ENCODE results near the gene ABCC4.

Gene ABCC4, protein sequence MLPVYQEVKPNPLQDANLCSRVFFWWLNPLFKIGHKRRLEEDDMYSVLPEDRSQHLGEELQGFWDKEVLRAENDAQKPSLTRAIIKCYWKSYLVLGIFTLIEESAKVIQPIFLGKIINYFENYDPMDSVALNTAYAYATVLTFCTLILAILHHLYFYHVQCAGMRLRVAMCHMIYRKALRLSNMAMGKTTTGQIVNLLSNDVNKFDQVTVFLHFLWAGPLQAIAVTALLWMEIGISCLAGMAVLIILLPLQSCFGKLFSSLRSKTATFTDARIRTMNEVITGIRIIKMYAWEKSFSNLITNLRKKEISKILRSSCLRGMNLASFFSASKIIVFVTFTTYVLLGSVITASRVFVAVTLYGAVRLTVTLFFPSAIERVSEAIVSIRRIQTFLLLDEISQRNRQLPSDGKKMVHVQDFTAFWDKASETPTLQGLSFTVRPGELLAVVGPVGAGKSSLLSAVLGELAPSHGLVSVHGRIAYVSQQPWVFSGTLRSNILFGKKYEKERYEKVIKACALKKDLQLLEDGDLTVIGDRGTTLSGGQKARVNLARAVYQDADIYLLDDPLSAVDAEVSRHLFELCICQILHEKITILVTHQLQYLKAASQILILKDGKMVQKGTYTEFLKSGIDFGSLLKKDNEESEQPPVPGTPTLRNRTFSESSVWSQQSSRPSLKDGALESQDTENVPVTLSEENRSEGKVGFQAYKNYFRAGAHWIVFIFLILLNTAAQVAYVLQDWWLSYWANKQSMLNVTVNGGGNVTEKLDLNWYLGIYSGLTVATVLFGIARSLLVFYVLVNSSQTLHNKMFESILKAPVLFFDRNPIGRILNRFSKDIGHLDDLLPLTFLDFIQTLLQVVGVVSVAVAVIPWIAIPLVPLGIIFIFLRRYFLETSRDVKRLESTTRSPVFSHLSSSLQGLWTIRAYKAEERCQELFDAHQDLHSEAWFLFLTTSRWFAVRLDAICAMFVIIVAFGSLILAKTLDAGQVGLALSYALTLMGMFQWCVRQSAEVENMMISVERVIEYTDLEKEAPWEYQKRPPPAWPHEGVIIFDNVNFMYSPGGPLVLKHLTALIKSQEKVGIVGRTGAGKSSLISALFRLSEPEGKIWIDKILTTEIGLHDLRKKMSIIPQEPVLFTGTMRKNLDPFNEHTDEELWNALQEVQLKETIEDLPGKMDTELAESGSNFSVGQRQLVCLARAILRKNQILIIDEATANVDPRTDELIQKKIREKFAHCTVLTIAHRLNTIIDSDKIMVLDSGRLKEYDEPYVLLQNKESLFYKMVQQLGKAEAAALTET (N-terminal part only)
- total RNA-seq, result 12.2 to 20.7 (median 20.1) reads per million in 4 donors

DNA sequence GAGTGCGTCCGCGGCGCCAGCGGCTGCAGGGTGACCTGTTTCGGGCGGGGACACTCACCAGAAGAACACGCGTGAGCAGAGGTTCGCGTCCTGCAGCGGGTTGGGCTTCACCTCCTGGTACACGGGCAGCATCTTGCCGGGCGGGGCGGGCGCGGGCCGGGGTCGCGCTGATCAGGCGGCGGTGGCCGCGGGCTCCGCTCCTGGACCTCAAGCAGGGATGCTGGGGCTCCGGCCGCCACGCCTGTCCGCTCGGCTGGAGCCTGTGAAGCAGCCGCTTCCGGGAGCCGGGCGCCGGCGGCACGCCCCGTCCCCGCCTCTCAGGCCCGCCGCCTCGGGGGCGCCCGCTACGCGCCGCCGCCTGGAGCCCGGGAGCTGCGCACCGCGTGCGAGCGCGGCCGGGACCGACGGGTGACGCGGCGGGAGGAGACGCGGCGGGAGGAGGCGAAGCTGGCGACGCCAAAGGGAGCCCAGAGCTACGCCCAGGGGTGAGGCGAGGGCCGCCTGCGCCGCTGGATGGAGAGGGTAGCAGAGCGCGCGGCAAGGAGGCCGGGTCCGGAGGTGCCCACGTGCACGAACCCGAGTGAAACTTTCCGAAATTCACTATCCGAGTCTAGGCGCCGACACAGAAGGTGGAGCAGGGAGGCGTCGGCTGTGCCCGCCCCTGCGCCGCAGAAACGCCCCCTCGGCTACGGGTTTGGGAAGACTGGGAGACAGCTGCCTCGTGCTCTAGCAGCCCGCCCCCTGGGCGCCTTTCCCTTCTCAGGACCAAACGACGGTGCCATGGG lies at the start of gene ABCC4:
Gene ABCC4 (minus strand): TSS at position 269 of the 785 bp plus-strand sequence. CDS start 137 bp downstream, at position 132.
- peak; percentile 17 to 52 (median 23) for DNase-seq

DNA sequence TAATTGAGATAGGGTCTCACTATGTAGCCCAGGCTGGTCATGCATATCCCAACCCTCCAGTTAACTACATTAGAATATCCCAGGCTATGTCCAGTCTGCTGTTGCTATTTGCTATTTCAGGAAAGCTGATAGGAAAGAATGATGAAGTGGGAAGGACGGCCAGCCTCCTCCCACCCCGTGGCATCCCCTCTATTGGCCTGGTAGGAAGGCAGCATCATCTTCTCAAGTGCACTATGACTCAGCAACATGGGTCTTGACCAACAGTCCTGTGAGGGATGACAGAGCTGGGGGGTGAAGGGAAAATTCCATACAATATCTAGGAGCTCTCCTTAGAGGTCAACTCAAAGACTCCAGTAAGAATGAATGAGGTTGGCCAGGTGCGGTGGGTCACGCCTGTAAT lies 48.0 kb upstream of the ABCC4 start:
- DNase-seq, result no peak

DNA sequence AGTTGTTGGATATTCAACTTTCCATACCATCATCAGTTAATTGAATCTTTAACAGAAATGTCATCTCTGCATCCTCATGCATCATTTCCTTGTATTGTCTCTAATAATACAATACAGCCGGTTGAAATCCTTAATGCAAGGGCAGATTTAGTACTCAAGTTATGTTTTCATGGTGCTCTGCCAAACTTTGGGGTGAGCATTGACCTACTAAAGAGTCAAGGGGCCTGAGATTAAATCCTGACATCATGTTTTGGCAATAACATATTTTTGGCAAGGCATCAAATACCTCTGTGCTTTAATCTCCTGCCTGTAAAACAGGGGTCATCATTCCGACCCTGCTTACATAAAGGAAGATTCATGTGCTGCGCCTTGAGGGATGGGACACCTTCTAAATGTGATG lies 42.7 kb upstream of the ABCC4 start:
- DNase-seq, result no peak

DNA sequence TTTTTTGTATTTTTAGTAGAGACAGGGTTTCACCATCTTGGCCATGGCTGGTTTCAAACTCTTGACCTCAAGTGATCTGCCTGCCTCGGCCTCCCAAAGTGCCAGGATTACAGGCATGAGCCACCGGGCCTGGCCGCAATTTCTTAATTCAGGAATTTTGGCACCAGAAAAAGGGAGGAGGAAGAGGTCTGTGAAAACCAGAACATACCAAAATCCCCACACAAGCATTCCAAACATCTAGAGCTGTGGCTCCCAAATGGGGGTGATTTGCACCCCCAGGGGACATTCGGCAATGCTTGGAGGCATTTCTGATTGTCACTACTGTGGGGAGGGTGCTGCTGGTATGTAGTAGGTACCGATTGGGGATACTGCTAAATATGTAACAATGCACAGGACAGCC lies 40.2 kb upstream of the ABCC4 start:
- DNase-seq, result no peak

DNA sequence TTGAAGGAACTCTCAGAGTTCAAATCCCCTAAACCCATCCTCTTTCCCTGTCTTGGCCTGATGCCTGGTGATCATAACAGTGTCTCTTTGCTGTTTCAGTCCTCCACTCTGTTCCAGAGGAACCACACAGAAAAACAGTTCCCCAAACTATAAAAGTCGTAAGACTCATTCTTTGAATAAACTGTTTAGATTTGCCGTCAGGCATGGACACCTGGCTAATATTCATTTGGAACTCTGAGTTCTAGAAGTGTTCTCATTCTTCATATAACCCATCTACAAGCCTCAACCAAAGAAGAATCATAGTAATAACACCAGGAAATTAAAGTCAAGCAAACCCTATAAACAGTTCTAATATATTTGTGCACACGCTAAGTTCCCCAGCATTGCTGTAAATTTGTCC lies 37.7 kb upstream of the ABCC4 start:
- no peak for DNase-seq

DNA sequence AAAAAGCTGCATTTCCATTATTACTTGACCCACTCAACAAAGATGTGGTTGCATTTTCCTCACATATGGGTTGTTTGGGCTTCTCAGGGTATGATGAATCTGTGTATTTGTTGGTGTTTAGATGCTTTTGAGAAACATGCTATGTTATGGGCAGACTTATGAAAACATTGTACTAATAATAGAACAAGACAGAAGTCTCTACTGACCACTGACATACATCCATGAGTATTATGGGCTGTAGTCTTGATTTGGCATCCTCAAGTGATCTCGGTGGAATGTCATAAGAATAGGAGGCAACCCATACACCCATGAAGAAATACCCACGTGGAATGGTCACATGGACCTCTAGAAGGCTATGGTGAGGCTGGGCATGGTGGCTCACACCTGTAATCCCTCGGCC lies 36.3 kb upstream of the ABCC4 start:
- DNase-seq, result no peak

DNA sequence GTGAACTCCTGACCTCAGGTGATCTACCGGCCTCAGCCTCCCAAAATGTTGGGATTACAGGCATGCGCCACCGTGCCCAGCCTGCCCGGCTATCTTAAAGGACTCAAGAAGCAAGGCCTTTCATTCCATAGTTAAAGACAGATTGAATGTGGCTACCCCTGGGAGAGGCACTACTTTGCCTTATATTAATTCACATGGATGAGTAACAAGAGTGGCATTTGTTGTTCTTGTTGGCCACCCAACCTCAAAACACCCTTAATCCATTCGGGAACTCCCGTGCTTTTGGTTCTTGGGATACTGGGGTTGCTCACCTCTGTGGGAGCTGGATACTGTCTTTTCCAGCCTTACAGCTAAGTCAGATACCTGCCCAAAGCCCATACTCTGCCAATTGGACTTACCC lies 34.4 kb upstream of the ABCC4 start:
- DNase-seq, result no peak

DNA sequence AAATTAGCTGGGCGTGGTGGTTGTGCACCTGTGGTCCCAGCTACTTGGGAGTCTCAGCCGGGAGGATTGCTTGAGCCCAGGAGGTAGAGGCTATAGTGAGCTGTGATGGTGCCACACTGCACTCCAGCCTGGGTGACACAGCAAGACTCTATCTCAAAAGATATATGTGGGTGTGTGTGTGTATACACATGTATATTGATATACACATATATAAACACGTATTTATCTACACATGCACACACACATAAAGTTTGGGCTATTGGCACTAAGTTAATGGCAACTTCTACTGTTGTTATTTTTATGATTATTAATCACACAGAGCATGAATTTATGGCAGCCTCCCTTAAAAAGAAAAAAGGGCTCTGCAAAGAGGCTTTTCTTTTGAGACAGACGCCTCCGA lies 27.1 kb upstream of the ABCC4 start:
- no peak for DNase-seq

DNA sequence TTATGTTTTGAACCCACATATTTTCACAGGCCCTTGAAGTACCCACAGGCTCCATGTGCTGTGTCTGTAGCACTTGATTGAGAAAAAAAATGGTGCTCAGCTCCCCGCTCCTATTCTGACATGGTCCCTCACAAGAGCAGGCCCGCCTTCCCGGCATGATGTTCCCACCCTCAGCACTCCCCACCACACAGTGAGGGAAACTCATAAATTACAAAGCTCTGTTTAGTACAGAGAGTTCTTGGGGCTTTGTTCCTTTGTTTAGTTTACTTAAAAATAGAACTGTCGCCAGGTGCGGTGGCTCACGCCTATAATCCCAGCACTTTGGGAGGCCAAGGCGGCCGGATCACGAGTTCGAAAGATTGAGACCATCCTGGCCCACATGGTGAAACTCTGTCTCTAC lies 25.9 kb upstream of the ABCC4 start:
- DNase-seq, result no peak

DNA sequence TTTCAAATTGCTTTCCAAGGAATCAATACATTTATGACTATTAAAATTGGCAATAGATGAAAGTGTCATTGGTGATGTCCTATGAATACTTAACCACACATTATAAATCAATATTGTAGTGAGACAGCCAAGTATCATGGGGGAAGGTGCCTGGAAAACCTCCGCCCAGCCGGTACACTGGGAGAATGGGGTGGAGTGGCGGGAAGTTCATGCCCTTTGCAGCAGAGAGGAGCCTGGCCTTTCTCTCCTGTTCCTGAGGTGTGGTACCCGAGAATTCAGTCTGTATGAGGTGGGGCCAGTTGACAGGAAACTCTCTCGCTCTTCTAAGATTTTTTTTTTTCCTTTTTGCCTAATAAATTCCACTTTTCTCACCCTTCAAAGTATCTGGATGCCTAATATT lies 25.4 kb upstream of the ABCC4 start:
- no peak for DNase-seq

DNA sequence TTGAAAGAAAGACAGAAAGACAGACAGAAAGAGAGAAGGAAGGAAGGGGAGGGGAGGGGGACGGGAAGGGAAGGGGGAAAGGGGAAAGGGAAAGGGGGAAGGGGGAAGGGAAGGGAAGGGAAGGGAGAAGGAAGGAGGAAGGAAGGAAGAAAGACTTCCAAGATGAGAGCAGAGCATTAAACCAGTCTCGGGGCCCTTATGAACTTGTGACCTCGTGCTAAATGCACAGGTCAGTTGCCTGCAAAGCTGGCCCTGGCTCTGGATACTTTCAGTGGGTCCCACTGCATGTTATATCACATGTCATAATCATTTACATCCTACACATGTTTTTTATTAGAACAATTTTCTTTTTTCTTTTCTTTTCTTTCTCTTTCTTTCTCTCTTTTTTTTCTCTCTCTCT lies 24.2 kb upstream of the ABCC4 start:
- DNase-seq, result no peak

DNA sequence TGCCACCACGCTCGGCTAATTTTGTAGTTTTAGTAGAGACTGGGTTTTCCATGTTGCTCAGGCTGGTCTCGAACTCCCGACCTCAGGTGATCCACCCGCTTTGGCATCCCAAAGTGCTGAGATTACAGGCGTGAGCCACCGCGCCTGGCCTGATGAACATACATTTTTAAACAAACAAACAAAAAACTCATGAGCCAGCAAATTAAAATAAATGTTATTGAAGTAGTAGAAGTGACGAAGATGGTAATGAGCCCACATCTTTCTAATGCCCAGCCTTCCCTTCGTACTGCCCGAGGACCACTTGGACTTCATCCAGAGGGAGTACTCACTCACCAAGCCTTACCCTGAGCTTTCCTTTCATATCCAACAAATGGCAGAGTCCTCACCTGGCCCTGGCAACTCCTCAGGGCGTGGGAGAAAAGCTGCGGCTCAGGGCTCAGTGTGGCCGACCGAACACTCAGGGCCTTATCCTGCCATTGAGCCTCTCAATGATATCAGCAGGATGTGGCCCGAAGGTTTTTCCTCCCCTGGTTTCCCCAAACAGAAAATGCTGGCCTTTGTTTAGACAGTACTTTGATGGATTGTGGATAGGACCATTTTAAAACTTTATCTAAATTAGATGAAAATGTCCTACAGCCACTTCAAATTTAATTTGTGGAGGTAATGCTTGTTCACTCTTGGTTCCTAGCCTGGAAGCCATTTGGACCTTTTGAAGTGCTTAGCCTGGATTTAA lies 22.8 kb upstream of the ABCC4 start:
- no peak for DNase-seq

DNA sequence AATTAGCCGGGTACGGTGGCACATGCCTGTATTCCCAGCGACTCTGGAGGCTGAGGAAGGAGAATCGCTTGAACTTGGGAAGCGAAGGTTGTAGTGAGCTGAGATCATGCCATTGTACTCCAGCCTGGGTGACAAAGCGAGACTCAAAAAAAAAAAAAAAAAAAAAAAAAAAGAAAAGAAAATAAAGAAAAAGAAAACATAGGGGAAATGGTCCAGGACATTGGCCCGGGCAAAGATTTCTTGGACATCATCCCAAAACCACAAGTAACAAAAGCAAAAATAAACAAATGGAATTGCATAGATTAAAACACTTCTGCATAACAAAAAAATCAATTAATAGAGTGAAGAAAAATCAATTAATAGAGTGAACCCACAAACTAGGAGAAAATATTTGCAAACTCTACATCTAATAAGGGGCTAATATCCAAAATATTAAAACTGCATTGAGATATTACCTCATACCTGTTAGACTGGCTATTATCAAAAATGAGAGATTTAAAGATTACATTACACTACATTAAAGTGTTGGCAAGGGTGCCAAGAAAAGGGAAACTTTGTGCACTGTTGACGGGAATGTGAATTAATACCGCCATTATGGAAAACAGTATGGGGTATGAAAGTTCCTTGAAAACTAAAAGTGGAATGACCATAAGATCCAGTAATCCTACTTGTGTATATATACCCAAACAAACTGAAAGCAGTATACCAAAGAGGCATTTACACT lies 18.5 kb upstream of the ABCC4 start:
- no peak for DNase-seq

DNA sequence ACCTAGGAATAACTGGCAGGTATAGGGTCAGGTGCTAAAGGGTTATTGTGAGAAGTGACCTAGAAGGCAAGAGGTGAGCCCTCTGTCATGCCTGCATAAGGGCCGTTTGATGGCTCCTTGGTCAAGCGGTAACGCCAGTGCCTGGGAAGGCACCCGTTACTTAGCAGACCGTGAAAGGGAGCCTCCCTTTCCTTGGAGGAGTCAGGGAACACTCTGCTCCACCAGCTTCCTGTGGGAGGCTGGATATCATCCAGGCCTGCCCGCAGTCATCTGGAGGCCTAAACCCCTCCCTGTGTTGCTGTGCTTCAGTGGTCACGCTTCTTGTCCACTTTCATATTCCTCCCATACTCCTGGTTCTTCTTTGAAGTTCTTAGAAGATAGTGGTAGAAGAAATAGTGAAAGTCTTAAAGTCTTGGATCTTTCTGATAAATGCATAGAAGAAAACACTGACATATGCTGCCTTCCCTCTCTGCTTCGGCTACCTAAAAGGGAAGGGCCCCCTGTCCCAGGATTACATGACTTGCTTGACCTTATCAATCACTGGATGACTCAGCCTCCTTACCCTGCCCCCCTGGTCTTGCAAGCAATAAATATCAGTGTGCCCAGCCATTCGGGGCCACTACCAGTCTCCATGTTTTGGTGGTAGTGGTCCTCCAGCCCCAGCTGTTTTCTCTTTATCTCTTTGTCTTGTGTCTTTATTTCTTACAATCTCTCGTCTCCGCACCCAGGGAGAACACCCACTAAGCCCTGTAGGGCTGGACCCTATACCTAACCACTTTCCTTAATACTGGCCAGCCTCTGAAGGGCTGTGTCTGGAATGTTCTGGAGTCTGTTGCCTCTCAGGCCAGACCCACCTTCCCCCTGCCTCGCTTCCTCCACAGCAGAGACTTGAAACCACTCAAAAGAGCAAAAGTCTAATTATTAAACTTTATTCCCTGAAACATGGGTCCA lies 16.1 kb upstream of the ABCC4 start:
- no peak for DNase-seq

DNA sequence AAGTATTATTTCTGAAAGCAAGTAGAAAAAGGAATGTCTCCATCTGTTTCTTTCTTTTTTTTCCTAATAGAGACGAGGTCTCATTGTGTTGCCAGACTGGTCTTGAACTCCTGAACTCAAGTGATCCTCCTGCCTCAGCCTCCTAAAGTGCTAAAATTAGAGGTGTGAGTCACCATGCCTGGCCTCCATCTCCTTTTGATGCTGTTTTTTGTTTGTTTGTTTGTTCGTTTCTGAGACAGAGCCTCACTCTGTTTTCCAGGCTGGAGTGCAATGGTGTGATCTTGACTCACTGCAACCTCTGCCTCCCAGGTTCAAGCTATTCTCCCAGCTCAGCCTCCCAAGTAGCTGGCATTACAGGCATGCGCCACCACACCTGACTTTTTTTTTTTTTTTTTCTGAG lies 14.5 kb upstream of the ABCC4 start:
- no peak for DNase-seq

DNA sequence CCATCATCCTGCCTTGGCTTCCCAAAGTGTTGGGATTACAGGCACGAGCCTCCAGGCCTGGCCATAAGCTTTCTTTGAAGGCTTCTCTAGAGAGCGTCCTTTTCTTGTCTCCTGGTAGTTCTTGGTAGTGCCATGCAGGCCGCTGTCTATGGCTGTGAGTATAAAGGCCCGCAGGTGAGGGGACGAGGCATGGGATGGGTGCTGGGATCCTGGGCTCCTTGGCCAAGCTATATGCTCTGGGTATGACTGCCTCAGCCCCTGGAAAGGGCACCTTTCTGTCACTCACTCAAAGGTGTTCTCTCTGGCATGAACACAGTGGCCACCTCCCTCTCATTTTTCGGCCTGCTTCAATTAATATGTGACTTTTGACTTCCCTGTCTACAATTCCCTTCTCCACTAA lies 6.3 kb upstream of the ABCC4 start:
- DNase-seq, result no peak

DNA sequence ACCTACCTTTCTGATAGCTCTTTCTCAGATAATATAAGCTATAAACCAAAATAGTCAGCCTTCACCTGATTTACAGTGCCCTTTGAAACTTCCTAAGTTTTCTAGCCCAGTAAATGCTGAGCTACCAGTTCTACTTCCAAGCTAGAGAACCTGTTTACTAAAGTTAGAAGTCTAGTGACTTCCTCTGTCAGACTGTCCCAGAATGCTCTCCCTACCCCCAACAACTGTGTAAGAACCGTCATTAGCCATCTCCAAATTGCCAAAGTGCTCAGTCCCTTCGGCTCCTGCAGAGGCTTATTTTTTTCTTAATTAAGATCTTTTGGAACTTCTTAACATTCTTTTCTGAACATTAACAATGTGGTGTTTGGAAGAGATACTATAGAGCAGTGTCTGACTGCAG lies 3.2 kb upstream of the ABCC4 start:
- no peak for DNase-seq

DNA sequence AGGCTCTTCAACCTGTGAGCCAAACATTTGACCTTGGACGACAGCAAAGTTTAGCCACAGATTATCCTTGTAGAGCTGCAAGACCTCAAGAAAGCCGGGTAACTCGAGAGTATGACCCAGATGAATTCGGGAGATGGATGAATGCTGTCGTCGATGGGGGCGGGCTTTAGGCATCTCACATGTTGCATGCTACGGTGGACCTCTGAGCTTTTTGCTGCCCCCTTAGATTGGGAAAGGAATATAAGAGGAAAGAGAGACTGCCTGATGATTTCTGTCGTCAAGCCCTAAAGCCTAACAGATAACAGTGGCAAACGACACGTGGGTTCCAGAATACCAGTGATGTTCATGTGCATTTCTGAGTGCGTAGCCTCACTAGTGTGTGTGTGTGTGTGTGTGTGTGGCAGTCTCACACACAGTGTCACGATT lies 730 bp upstream of the ABCC4 start:
- no peak for DNase-seq

DNA sequence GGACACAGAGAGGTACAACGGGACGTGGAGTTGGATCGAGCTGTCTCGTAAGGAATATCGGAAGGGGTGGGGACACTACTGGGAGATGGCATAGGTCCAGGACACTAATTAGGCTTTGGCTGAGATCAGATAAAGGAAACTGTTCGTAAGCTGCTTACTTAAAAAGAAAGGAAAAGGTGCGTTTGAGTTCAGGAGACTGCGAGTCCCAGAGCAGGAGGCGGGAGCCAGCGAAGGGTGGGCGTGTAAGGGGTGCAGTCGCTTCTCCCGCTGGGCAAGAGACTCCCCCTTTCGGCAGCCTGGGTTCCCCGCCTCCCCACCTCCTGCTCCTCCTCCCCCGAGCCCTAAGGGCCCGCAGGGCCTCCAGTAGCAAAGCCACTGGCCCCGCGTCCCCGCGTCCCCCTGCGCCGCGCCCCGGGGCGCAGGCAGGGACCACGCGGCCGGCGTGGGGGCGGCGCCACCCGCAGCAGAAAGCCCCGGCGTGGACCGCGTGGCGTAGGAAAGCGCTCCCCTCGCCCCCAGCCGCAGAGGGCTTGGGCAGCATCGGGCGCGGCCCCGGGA lies 547 bp downstream of the ABCC4 start:
- DNase-seq, result peak; percentile 10 to 33 (median 21)
